CD14-positive monocyte (primary cell): ENCODE data around the gene RESP18. TPM values are rescaled to one million over a fixed set of nuclear protein-coding genes. Genes with fewer than 3 reads are reported as not detected.
A peak's percentile ranks its signal among the peaks of the same experiment; 100 is the strongest.

ENCODE experiments used
- DNase-seq, 3 donors: peaks; one replicate each; pipeline ENCODE4 v3.0.0-alpha.2; 2011 to 2022
- H2AFZ ChIP-seq: 2 replicates; pipeline ENCODE4 v1.6.0; 2012; ENCODE audit warnings: mild to moderate bottlenecking, low read depth, low read length, inconsistent platforms; ENCODE audit not compliant: insufficient read depth, poor library complexity, severe bottlenecking
- H3K27ac ChIP-seq, 2 donors: 1 replicate in 1 of 2; 2 replicates in 1 of 2; pipeline ENCODE4 v1.5.1; 2012 to 2013; ENCODE audit warnings: low read length in 2 of 2, control low read depth in 1 of 2, inconsistent platforms in 1 of 2, low read depth in 1 of 2, mild to moderate bottlenecking in 1 of 2
- H3K27me3 ChIP-seq, 2 donors: one replicate each; pipeline versions ENCODE4 v1.6.0 to v1.6.1; 2011 to 2013; ENCODE audit warnings: low read length in 2 of 2; ENCODE audit not compliant: control insufficient read depth in 2 of 2, insufficient read depth in 2 of 2
- H3K36me3 ChIP-seq, 2 donors: replicated peaks in 1 of 2; 1 replicate in 1 of 2; 2 replicates in 1 of 2; pipeline versions ENCODE4 v1.5.1 to v1.6.1; 2012 to 2013; ENCODE audit warnings: low read length in 2 of 2, control low read depth in 1 of 2, inconsistent platforms in 1 of 2, mild to moderate bottlenecking in 1 of 2; ENCODE audit not compliant: insufficient read depth in 2 of 2, control insufficient read depth in 1 of 2
- H3K4me1 ChIP-seq, 2 donors: 1 replicate in 1 of 2; 2 replicates in 1 of 2; pipeline versions ENCODE4 v1.5.1 to v1.6.1; 2012 to 2013; ENCODE audit warnings: low read length in 2 of 2, control low read depth in 1 of 2, inconsistent platforms in 1 of 2, mild to moderate bottlenecking in 1 of 2, moderate library complexity in 1 of 2; ENCODE audit not compliant: insufficient read depth in 2 of 2, control insufficient read depth in 1 of 2
- H3K4me2 ChIP-seq: replicated peaks from 2 replicates; pipeline ENCODE3; 2012; ENCODE audit warnings: low read length, moderate library complexity, mild to moderate bottlenecking; ENCODE audit not compliant: poor library complexity, severe bottlenecking; ENCODE audit errors: extremely low read depth
- H3K4me3 ChIP-seq, 3 experiments: fragments of 200-600 bp in 1 of 3; sonication (generic) in 1 of 3; replicated peaks in 1 of 3; 1 replicate in 2 of 3; 2 replicates in 1 of 3; pipeline ENCODE4 v1.5.1; 2011 to 2013; ENCODE audit warnings: low read length in 3 of 3, mild to moderate bottlenecking in 3 of 3, control low read depth in 2 of 3, low read depth in 2 of 3, inconsistent platforms in 1 of 3, moderate library complexity in 1 of 3
- H3K79me2 ChIP-seq: 2 replicates; pipeline ENCODE4 v1.6.0; 2012; ENCODE audit warnings: mild to moderate bottlenecking, control low read depth, inconsistent platforms, low read length, moderate library complexity; ENCODE audit not compliant: insufficient read depth
- H3K9ac ChIP-seq: 2 replicates; pipeline ENCODE4 v1.6.0; 2017; ENCODE audit warnings: low read length, mild to moderate bottlenecking; ENCODE audit not compliant: insufficient read depth, poor library complexity, severe bottlenecking
- H3K9me3 ChIP-seq, 2 donors: replicated peaks in 1 of 2; 1 replicate in 1 of 2; 2 replicates in 1 of 2; pipeline versions ENCODE4 v1.5.1 to v1.6.1; 2012 to 2013; ENCODE audit warnings: low read length in 2 of 2, control low read depth in 1 of 2; ENCODE audit not compliant: control insufficient read depth in 1 of 2, insufficient read depth in 1 of 2
- H4K20me1 ChIP-seq: 2 replicates; pipeline ENCODE4 v1.6.0; 2012; ENCODE audit warnings: mild to moderate bottlenecking, low read length, control low read depth, moderate library complexity; ENCODE audit not compliant: insufficient read depth
- H3K27ac Mint-ChIP-seq, 7 donors: one replicate each; pipeline ENCODE4 v1.8.0; 2020; ENCODE audit warnings: mild to moderate bottlenecking in 7 of 7, mixed read lengths in 7 of 7, moderate library complexity in 6 of 7, inconsistent platforms in 2 of 7
- H3K27me3 Mint-ChIP-seq, 3 donors: one replicate each; pipeline ENCODE4 v1.8.0; 2021 to 2022; ENCODE audit warnings: low read depth in 3 of 3, mild to moderate bottlenecking in 3 of 3, mixed read lengths in 3 of 3, moderate library complexity in 3 of 3, inconsistent platforms in 1 of 3
- H3K36me3 Mint-ChIP-seq, 2 donors: one replicate each; pipeline ENCODE4 v1.8.0; 2020; ENCODE audit warnings: mixed read lengths in 2 of 2, inconsistent platforms in 1 of 2, mild to moderate bottlenecking in 1 of 2
- H3K4me1 Mint-ChIP-seq: one replicate; pipeline ENCODE4 v1.8.0; 2020; ENCODE audit warnings: mild to moderate bottlenecking, mixed read lengths
- H3K4me3 Mint-ChIP-seq, 2 donors: one replicate each; pipeline ENCODE4 v1.8.0; 2020; ENCODE audit warnings: mild to moderate bottlenecking in 2 of 2, mixed read lengths in 2 of 2, moderate library complexity in 1 of 2
- H3K9me3 Mint-ChIP-seq, 7 donors: one replicate each; pipeline ENCODE4 v1.8.0; 2020 to 2022; ENCODE audit warnings: mixed read lengths in 7 of 7, mild to moderate bottlenecking in 6 of 7, moderate library complexity in 6 of 7, inconsistent platforms in 2 of 7
- WGBS: methylation state at CpG from one replicate; pipeline ENCODE4 v1.1.5; 2013; ENCODE audit warnings: missing lambda C conversion rate; ENCODE audit not compliant: insufficient coverage; 5-methylcytosine and 5-hydroxymethylcytosine counted together
- intact Hi-C, 2 donors: fragments of 100-400 bp; cut with micrococcal nuclease; formaldehyde crosslinking; loops; one replicate each; pipeline versions ENCODE4 v1.15.0 to v1.15.1; 2023
- polyA plus RNA-seq, 3 donors: library from polyadenylated mRNA; depleted of rRNA in 1 of 3; unstranded in 2 of 3; stranded (reverse) in 1 of 3; fragments of 300-500 nt in 2 of 3; fragments of >200 nt in 1 of 3; fragmentation: Illumina TruSeq in 2 of 3; gene quantifications; 1 replicate in 2 of 3; 2 replicates in 1 of 3; pipeline ENCODE4 v1.2.3, GENCODE V29; 2012 to 2021
- TF ChIP-seq, protein P1 (sequence below): fragments of 200-600 bp; IDR thresholded peaks from one replicate; pipeline ENCODE4 v1.8.0; 2022; ENCODE audit warnings: antibody characterized with exemption, mild to moderate bottlenecking

The RESP18 gene
- polyA plus RNA-seq, 3 donors: not detected

DNA sequence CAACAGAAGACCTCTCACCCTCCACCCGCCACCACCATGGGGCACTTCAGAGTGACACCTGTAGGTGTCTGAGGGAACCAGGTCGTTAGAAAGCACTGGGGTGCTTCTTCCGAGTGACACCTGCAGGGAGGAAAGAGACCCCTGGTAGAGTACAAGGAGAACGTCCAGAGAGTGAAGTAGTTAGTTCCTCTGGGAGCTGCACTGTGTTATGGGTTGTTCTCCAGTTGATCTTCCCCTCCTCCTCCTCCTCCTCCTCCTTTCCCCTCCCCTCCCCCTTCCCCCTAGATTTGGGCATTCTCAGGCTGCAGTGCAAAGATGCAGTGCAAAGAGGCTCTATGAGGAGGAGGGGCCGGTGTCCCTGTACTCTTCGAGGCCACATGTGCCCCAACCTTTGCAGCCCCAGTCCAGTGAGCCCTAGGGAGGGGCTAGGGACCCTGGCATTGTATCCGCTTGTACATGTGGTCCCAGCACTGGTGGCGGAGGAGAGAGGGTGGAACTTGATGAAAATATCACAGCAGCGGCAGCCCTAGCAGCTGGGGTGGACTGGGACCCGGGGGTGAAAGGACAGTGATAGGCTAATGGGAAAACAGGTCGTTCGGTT lies 52.5 kb downstream of the RESP18 start:
- Mint-ChIP-seq H3K36me3 (peaks cover 45 to 51% of the 10 kb centered on the region in 2 donors), H3K4me3 (peak overlapping the region; percentile 88 to 91), H3K9me3 (peaks cover 0 to 2% (median 0%) of the 10 kb centered on the region in 7 donors), H3K4me1 (peaks cover 29% of the 10 kb centered on the region), H3K27ac (peak overlapping the region; percentile 92 to 98 (median 97)), H3K27me3 (peaks cover 2 to 6% (median 6%) of the 10 kb centered on the region in 3 donors)
- H3K79me2 ChIP-seq: peaks cover 5% of the 10 kb centered on the region
- 92% methylated on average over 5 of the region's 12 CpGs for WGBS
- H4K20me1 ChIP-seq: no peaks in the 10 kb centered on the region
- H2AFZ ChIP-seq: peak overlapping the region; percentile 72
- H3K27me3 ChIP-seq: no peaks in the 10 kb centered on the region
- intact Hi-C loops: loop anchor here (1.0 to 2.0 kb wide), 4 partner anchors 15 to 107 kb away; partner anchors contain the start of gene DNPEP (in 2 of the 2)
- DNase-seq: no peak
- H3K9me3 ChIP-seq: no peaks in the 10 kb centered on the region
- H3K27ac ChIP-seq: peak overlapping the region; percentile 85 to 97
- H3K36me3 ChIP-seq: peaks cover 37 to 47% of the 10 kb centered on the region in 2 donors
- peak overlapping the region; percentile 76 for H3K4me2 ChIP-seq
- H3K4me3 ChIP-seq: peak overlapping the region; percentile 54 to 77 (median 57)
- H3K9ac ChIP-seq: peak overlapping the region; percentile 98
- TF ChIP-seq, protein P1, sequence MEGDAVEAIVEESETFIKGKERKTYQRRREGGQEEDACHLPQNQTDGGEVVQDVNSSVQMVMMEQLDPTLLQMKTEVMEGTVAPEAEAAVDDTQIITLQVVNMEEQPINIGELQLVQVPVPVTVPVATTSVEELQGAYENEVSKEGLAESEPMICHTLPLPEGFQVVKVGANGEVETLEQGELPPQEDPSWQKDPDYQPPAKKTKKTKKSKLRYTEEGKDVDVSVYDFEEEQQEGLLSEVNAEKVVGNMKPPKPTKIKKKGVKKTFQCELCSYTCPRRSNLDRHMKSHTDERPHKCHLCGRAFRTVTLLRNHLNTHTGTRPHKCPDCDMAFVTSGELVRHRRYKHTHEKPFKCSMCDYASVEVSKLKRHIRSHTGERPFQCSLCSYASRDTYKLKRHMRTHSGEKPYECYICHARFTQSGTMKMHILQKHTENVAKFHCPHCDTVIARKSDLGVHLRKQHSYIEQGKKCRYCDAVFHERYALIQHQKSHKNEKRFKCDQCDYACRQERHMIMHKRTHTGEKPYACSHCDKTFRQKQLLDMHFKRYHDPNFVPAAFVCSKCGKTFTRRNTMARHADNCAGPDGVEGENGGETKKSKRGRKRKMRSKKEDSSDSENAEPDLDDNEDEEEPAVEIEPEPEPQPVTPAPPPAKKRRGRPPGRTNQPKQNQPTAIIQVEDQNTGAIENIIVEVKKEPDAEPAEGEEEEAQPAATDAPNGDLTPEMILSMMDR: peak; percentile 18
- peaks cover 23 to 31% of the 10 kb centered on the region in 2 donors for H3K4me1 ChIP-seq

DNA sequence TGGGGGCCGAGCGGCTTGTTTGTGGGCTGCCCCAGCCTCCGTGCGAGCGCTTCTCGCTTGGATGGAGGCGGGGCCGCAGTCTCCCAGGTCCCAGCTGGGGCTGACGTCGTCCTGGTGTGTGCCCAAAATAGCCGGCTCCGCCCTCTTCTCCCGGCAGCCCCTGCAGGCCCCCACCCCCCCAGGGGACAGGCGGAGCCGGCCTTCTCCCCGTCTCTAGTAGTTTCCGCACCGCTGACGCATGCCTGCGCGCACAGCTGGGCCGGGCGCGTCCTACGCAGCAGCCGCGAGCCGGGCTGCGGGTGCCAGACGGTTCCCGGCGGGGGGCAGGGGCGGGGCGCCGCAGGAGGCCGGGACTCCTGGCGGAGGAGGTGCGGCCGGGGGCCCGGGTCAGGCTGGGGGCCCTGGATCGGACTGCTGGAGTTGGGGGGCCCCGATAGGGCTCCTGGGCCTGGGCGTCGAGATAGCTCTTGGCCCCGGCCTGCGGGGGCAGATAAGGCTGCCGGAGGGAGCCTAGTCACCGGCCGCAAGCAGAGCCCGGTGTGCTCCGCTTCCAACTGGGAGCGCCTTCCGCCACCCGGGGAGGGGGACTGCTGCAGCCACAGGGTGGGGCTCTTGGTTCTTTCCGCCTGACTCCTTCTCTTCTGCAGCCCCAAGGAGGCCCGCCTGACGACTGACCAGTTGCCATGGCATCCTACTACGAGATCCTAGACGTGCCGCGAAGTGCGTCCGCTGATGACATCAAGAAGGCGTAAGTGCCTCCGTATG lies 53.2 kb downstream of the RESP18 start, which contains the start of gene DNAJB2:
Gene DNAJB2 (plus strand): TSS at position 216 of the 765 bp plus-strand sequence. CDS start 468 bp downstream, at position 684.
- H3K4me1 Mint-ChIP-seq: peaks cover 29% of the 10 kb centered on the region
- H3K27me3 Mint-ChIP-seq: peaks cover 2 to 6% (median 6%) of the 10 kb centered on the region in 3 donors
- Histone ChIP-seq H2AFZ (peak within 1 kb of the TSS; percentile 83), H3K9me3 (no peaks in the 10 kb centered on the region), H3K79me2 (peaks cover 5% of the 10 kb centered on the region), H3K4me3 (peak within 1 kb of the TSS; percentile 54 to 77 (median 57)), H4K20me1 (no peaks in the 10 kb centered on the region), H3K9ac (peak within 1 kb of the TSS; percentile 98), H3K4me1 (peaks cover 23 to 31% of the 10 kb centered on the region in 2 donors), H3K4me2 (peak within 1 kb of the TSS; percentile 76), H3K27ac (peak within 1 kb of the TSS; percentile 85 to 97), H3K36me3 (peaks cover 31 to 40% of the 10 kb centered on the region in 2 donors), H3K27me3 (no peaks in the 10 kb centered on the region)
- intact Hi-C loops: loop anchor here (1.0 to 2.0 kb wide), 4 partner anchors 15 to 107 kb away; partner anchors contain the start of gene DNPEP (in 2 of the 2)
- peak; percentile 99 to 100 (median 100) for DNase-seq
- peaks cover 40 to 44% of the 10 kb centered on the region in 2 donors for H3K36me3 Mint-ChIP-seq
- H3K4me3 Mint-ChIP-seq: peak within 1 kb of the TSS; percentile 88 to 91
- H3K9me3 Mint-ChIP-seq: peaks cover 0 to 2% (median 0%) of the 10 kb centered on the region in 7 donors
- TF ChIP-seq, protein P1: peak; percentile 30
- H3K27ac Mint-ChIP-seq: peak within 1 kb of the TSS; percentile 92 to 98 (median 97)
- WGBS: under 1% methylated on average over 63 of the region's 65 CpGs
